ENCODE measurements around the gene SEMA5B. TPM values are rescaled to one million over a fixed set of nuclear protein-coding genes. Genes with fewer than 3 reads are reported as not detected.

SEMA5B gene
- not detected in 2 replicates for total RNA-seq

- intact Hi-C loops (cut with micrococcal nuclease): loop anchor here (1.0 to 5.0 kb wide), 3 partner anchors 85 to 1481 kb away; no protein-coding TSS in a partner anchor
- Mint-ChIP-seq H3K27ac (no peak within 1 kb of the TSS), H3K4me1 (ENCODE audit: low read depth) (peaks cover 11% of the 10 kb centered on the region), H3K4me3 (ENCODE audit: low read depth) (peak within 1 kb of the TSS; percentile 59), H3K9me3 (no peaks in the 10 kb centered on the region), H3K27me3 (ENCODE audit: low read depth) (peaks cover 61% of the 10 kb centered on the region), H3K36me3 (ENCODE audit: low read depth) (no peaks in the 10 kb centered on the region)
- no peak for DNase-seq (ENCODE audit: low spot score)
Observed at GRCh38 chr3:123027292-123028232, at the start of gene SEMA5B. Gene SEMA5B (minus strand): TSS chr3:123027763. CDS start chr3:122961263, 66,500 bp downstream.

- intact Hi-C loops (cut with micrococcal nuclease): no loop called here
- no peak overlapping the region for H3K4me3 Mint-ChIP-seq (ENCODE audit: low read depth)
- peaks cover 18% of the 10 kb centered on the region for H3K4me1 Mint-ChIP-seq (ENCODE audit: low read depth)
- no peak overlapping the region for H3K27ac Mint-ChIP-seq
- no peaks in the 10 kb centered on the region for H3K27me3 Mint-ChIP-seq (ENCODE audit: low read depth)
- H3K36me3 Mint-ChIP-seq (ENCODE audit: low read depth): no peaks in the 10 kb centered on the region
- no peaks in the 10 kb centered on the region for H3K9me3 Mint-ChIP-seq
- no peak for DNase-seq (ENCODE audit: low spot score)
Observed at GRCh38 chr3:123076496-123077418, 49.2 kb upstream of the SEMA5B start.

GRCh38 chr3:123076112-123076495 is 48.5 kb upstream of the SEMA5B start:
- intact Hi-C loops (cut with micrococcal nuclease): no loop called here
- no peaks in the 10 kb centered on the region for H3K36me3 Mint-ChIP-seq (ENCODE audit: low read depth)
- H3K27ac Mint-ChIP-seq: no peak overlapping the region
- H3K9me3 Mint-ChIP-seq: no peaks in the 10 kb centered on the region
- H3K4me1 Mint-ChIP-seq (ENCODE audit: low read depth): peaks cover 17% of the 10 kb centered on the region
- no peak for DNase-seq (ENCODE audit: low spot score)
- no peaks in the 10 kb centered on the region for H3K27me3 Mint-ChIP-seq (ENCODE audit: low read depth)
- H3K4me3 Mint-ChIP-seq (ENCODE audit: low read depth): no peak overlapping the region

- Mint-ChIP-seq H3K27ac (no peak overlapping the region), H3K4me1 (ENCODE audit: low read depth) (peaks cover 17% of the 10 kb centered on the region), H3K27me3 (ENCODE audit: low read depth) (no peaks in the 10 kb centered on the region), H3K4me3 (ENCODE audit: low read depth) (no peak overlapping the region), H3K36me3 (ENCODE audit: low read depth) (no peaks in the 10 kb centered on the region), H3K9me3 (no peaks in the 10 kb centered on the region)
- intact Hi-C loops (cut with micrococcal nuclease): no loop called here
- no peak for DNase-seq (ENCODE audit: low spot score)
Observed at GRCh38 chr3:123075359-123075758, 47.8 kb upstream of the SEMA5B start.

- peaks cover 23% of the 10 kb centered on the region for H3K4me1 Mint-ChIP-seq (ENCODE audit: low read depth)
- no peaks in the 10 kb centered on the region for H3K9me3 Mint-ChIP-seq
- H3K36me3 Mint-ChIP-seq (ENCODE audit: low read depth): peaks cover 3% of the 10 kb centered on the region
- no peaks in the 10 kb centered on the region for H3K27me3 Mint-ChIP-seq (ENCODE audit: low read depth)
- no peak overlapping the region for H3K4me3 Mint-ChIP-seq (ENCODE audit: low read depth)
- intact Hi-C loops (cut with micrococcal nuclease): no loop called here
- H3K27ac Mint-ChIP-seq: no peak overlapping the region
- DNase-seq (ENCODE audit: low spot score): no peak
Observed at GRCh38 chr3:123072564-123072963, 45.0 kb upstream of the SEMA5B start.

GRCh38 chr3:123072152-123072551 is 44.6 kb upstream of the SEMA5B start:
- DNase-seq (ENCODE audit: low spot score): no peak
- no peaks in the 10 kb centered on the region for H3K9me3 Mint-ChIP-seq
- no peak overlapping the region for H3K27ac Mint-ChIP-seq
- intact Hi-C loops (cut with micrococcal nuclease): no loop called here
- peaks cover 23% of the 10 kb centered on the region for H3K4me1 Mint-ChIP-seq (ENCODE audit: low read depth)
- no peak overlapping the region for H3K4me3 Mint-ChIP-seq (ENCODE audit: low read depth)
- peaks cover 3% of the 10 kb centered on the region for H3K36me3 Mint-ChIP-seq (ENCODE audit: low read depth)
- H3K27me3 Mint-ChIP-seq (ENCODE audit: low read depth): no peaks in the 10 kb centered on the region

GRCh38 chr3:123071581-123071980 is 44.0 kb upstream of the SEMA5B start:
- DNase-seq (ENCODE audit: low spot score): no peak
- Mint-ChIP-seq H3K9me3 (no peaks in the 10 kb centered on the region), H3K27me3 (ENCODE audit: low read depth) (no peaks in the 10 kb centered on the region), H3K36me3 (ENCODE audit: low read depth) (peaks cover 3% of the 10 kb centered on the region), H3K4me3 (ENCODE audit: low read depth) (no peak overlapping the region), H3K27ac (no peak overlapping the region), H3K4me1 (ENCODE audit: low read depth) (peaks cover 25% of the 10 kb centered on the region)
- intact Hi-C loops (cut with micrococcal nuclease): no loop called here

- no peak for DNase-seq (ENCODE audit: low spot score)
- H3K9me3 Mint-ChIP-seq: no peaks in the 10 kb centered on the region
- H3K4me1 Mint-ChIP-seq (ENCODE audit: low read depth): peaks cover 28% of the 10 kb centered on the region
- H3K4me3 Mint-ChIP-seq (ENCODE audit: low read depth): no peak overlapping the region
- intact Hi-C loops (cut with micrococcal nuclease): no loop called here
- H3K27ac Mint-ChIP-seq: no peak overlapping the region
- peaks cover 3% of the 10 kb centered on the region for H3K36me3 Mint-ChIP-seq (ENCODE audit: low read depth)
- no peaks in the 10 kb centered on the region for H3K27me3 Mint-ChIP-seq (ENCODE audit: low read depth)
Observed at GRCh38 chr3:123071146-123071545, 43.6 kb upstream of the SEMA5B start.

GRCh38 chr3:123070510-123070909 is 42.9 kb upstream of the SEMA5B start:
- H3K27ac Mint-ChIP-seq: no peak overlapping the region
- H3K4me1 Mint-ChIP-seq (ENCODE audit: low read depth): peaks cover 30% of the 10 kb centered on the region
- no peak overlapping the region for H3K4me3 Mint-ChIP-seq (ENCODE audit: low read depth)
- no peak for DNase-seq (ENCODE audit: low spot score)
- no peaks in the 10 kb centered on the region for H3K9me3 Mint-ChIP-seq
- no peaks in the 10 kb centered on the region for H3K27me3 Mint-ChIP-seq (ENCODE audit: low read depth)
- H3K36me3 Mint-ChIP-seq (ENCODE audit: low read depth): peaks cover 3% of the 10 kb centered on the region
- intact Hi-C loops (cut with micrococcal nuclease): no loop called here

GRCh38 chr3:123068601-123069381 is 41.2 kb upstream of the SEMA5B start:
- no peaks in the 10 kb centered on the region for H3K27me3 Mint-ChIP-seq (ENCODE audit: low read depth)
- DNase-seq (ENCODE audit: low spot score): no peak
- peaks cover 3% of the 10 kb centered on the region for H3K36me3 Mint-ChIP-seq (ENCODE audit: low read depth)
- H3K9me3 Mint-ChIP-seq: no peaks in the 10 kb centered on the region
- peak overlapping the region; percentile 85 for H3K4me3 Mint-ChIP-seq (ENCODE audit: low read depth)
- peaks cover 40% of the 10 kb centered on the region for H3K4me1 Mint-ChIP-seq (ENCODE audit: low read depth)
- intact Hi-C loops (cut with micrococcal nuclease): loop anchor here (5.0 kb wide), 1 partner anchor 134 kb away; the partner anchor contains the start of gene SEC22A
- H3K27ac Mint-ChIP-seq: no peak overlapping the region

- H3K36me3 Mint-ChIP-seq (ENCODE audit: low read depth): peaks cover 3% of the 10 kb centered on the region
- intact Hi-C loops (cut with micrococcal nuclease): loop anchor here (5.0 kb wide), 1 partner anchor 134 kb away; the partner anchor contains the start of gene SEC22A
- H3K4me1 Mint-ChIP-seq (ENCODE audit: low read depth): peaks cover 39% of the 10 kb centered on the region
- peaks cover 5% of the 10 kb centered on the region for H3K27me3 Mint-ChIP-seq (ENCODE audit: low read depth)
- DNase-seq (ENCODE audit: low spot score): peak; percentile 13
- H3K9me3 Mint-ChIP-seq: no peaks in the 10 kb centered on the region
- no peak overlapping the region for H3K27ac Mint-ChIP-seq
- peak overlapping the region; percentile 85 for H3K4me3 Mint-ChIP-seq (ENCODE audit: low read depth)
Observed at GRCh38 chr3:123067689-123068600, 40.4 kb upstream of the SEMA5B start.
